HepG2 (cell line): Measurements from ENCODE around the gene PALM. TPM values are rescaled to one million over a fixed set of nuclear protein-coding genes. Genes with fewer than 3 reads are reported as not detected.
"Not testable (repeated sequence)": the region's sequence is repeated elsewhere in the genome, so short reads cannot be mapped to it uniquely, and the experiment has no call there.

Source experiments
- ATAC-seq: fragments of 200-7000 bp; cut with Tn5 transposase; 3 replicates; pipeline ENCODE4 v1.9.1; 2020; ENCODE audit warnings: mild to moderate bottlenecking, moderate library complexity
- BruUV-seq: library from RNA; stranded (reverse); fragments of 400-500 nt; replicated peaks from 2 replicates; lab custom pipeline; 2021; lab: Mats Ljungman, UMichigan
- CTCF ChIA-PET: fragments of 300-600 bp; formaldehyde crosslinking; extraction: SDS; loops from one replicate; lab custom pipeline; 2021; ENCODE audit warnings: low total read pairs, inconsistent platforms, low intra/inter-chr PET ratio; lab: Yijun Ruan, JAX
- POLR2A ChIA-PET: fragments of 350-600 bp; sonication (Branson Sonifier 250); formaldehyde crosslinking; loops from one replicate; lab custom pipeline; 2020; ENCODE audit warnings: antibody characterized with exemption, inconsistent platforms; lab: Yijun Ruan, JAX
- DNase-seq: peaks from one replicate; pipeline ENCODE4 v3.0.0-alpha.2; 2015; ENCODE audit warnings: low spot score
- FAIRE-seq: peaks from 3 replicates; lab custom pipeline; 2011; peaks lifted over from hg19 to GRCh38; lab: Jason Lieb, UNC
- H2AFZ ChIP-seq: one replicate; pipeline ENCODE4 v1.6.1; 2011; ENCODE audit warnings: low read length, inconsistent platforms
- H3K27ac ChIP-seq: fragments of 300-600 bp; 3 replicates; pipeline ENCODE4 v1.8.0; 2011; ENCODE audit warnings: mixed run types, mild to moderate bottlenecking, mixed read lengths, low read length, inconsistent platforms; ENCODE audit not compliant: insufficient read depth; ENCODE audit errors: extremely low read length
- H3K27me3 ChIP-seq, 2 experiments: fragments of 200-600 bp in 1 of 2; 2 replicates in 1 of 2; 3 replicates in 1 of 2; pipeline versions ENCODE4 v1.6.0 to v1.8.0; 2011; ENCODE audit warnings: low read length in 2 of 2, mild to moderate bottlenecking in 2 of 2, moderate library complexity in 2 of 2, inconsistent platforms in 1 of 2; ENCODE audit not compliant: insufficient read depth in 2 of 2, control insufficient read depth in 1 of 2
- H3K36me3 ChIP-seq, 2 experiments: fragments of 200-600 bp in 1 of 2; replicated peaks in 1 of 2; 2 replicates in 1 of 2; 3 replicates in 1 of 2; pipeline versions ENCODE4 v1.5.1 to v1.8.0; 2011; ENCODE audit warnings: low read length in 2 of 2, inconsistent platforms in 1 of 2; ENCODE audit not compliant: insufficient read depth in 2 of 2, control insufficient read depth in 1 of 2
- H3K4me1 ChIP-seq: 2 replicates; pipeline ENCODE4 v1.5.1; 2012; ENCODE audit warnings: low read length, inconsistent platforms; ENCODE audit not compliant: insufficient read depth
- H3K4me2 ChIP-seq: 2 replicates; pipeline ENCODE4 v1.6.0; 2011; ENCODE audit warnings: low read depth, low read length, inconsistent platforms
- H3K4me3 ChIP-seq, 3 experiments: fragments of 200-600 bp in 1 of 3; sonication (generic), shearing (Covaris generic) in 1 of 3; replicated peaks in 1 of 3; 2 replicates each; pipeline ENCODE4 v1.5.1; 2011 to 2016; ENCODE audit warnings: low read length in 3 of 3, inconsistent platforms in 2 of 3, low read depth in 2 of 3, mild to moderate bottlenecking in 2 of 3, control low read depth in 1 of 3, mixed read lengths in 1 of 3; ENCODE audit not compliant: insufficient read depth in 1 of 3
- H3K79me2 ChIP-seq: one replicate; pipeline ENCODE4 v1.6.1; 2011; ENCODE audit warnings: low read length, inconsistent platforms; ENCODE audit not compliant: insufficient read depth
- H3K9ac ChIP-seq: 2 replicates; pipeline ENCODE4 v1.6.0; 2011; ENCODE audit warnings: mild to moderate bottlenecking, low read depth, low read length, inconsistent platforms; ENCODE audit not compliant: insufficient read depth
- H3K9me3 ChIP-seq: 2 replicates; pipeline ENCODE4 v1.5.1; 2012; ENCODE audit warnings: mild to moderate bottlenecking, low read length
- H4K20me1 ChIP-seq: 2 replicates; pipeline ENCODE4 v1.6.0; 2011; ENCODE audit warnings: inconsistent platforms, mild to moderate bottlenecking, low read length, moderate library complexity; ENCODE audit not compliant: insufficient read depth
- CHCHD3 ChIP-seq: sonication (generic); formaldehyde crosslinking; IDR thresholded peaks from 2 replicates; pipeline ENCODE4 v1.8.0; 2022; ENCODE audit warnings: mild to moderate bottlenecking, missing genetic modification reagents, moderate library complexity
- SETDB1 ChIP-seq: sonication (generic); formaldehyde crosslinking; IDR thresholded peaks from 2 replicates; pipeline ENCODE4 v1.5.1; 2020; ENCODE audit warnings: missing genetic modification reagents, mild to moderate bottlenecking, borderline replicate concordance
- ZNF280B ChIP-seq: sonication (generic); formaldehyde crosslinking; IDR thresholded peaks from 2 replicates; pipeline ENCODE4 v1.5.0; 2020; ENCODE audit warnings: missing genetic modification reagents, mild to moderate bottlenecking, borderline replicate concordance
- ZNF772 ChIP-seq: sonication (generic); formaldehyde crosslinking; IDR thresholded peaks from 2 replicates; pipeline ENCODE4 v1.5.0; 2020; ENCODE audit warnings: mild to moderate bottlenecking, missing genetic modification reagents
- ZSCAN21 ChIP-seq: sonication (generic); formaldehyde crosslinking; IDR thresholded peaks from 2 replicates; pipeline ENCODE4 v1.8.0; 2022; ENCODE audit warnings: mild to moderate bottlenecking, missing genetic modification reagents, moderate library complexity, borderline replicate concordance
- WGBS: methylation state at CpG from one replicate; pipeline ENCODE4 v1.1.6; 2017; ENCODE audit warnings: low lambda C conversion rate; 5-methylcytosine and 5-hydroxymethylcytosine counted together
- in situ Hi-C: cut with HindIII; loops from 2 replicates; pipeline ENCODE4 v1.10.0; 2017; ENCODE audit warnings: low pct_unique_long_range_greater_than_20kb; ENCODE audit not compliant: extremely low pct_ligation_motif_present
- intact Hi-C: fragments of 100-400 bp; cut with micrococcal nuclease; formaldehyde crosslinking; loops from one replicate; pipeline ENCODE4 v1.10.0; 2022; ENCODE audit not compliant: unreplicated experiment
- polyA plus RNA-seq, 8 experiments: library from polyadenylated mRNA; depleted of rRNA in 3 of 8; stranded (reverse) in 7 of 8; unstranded in 1 of 8; fragments of >200 nt; fragmentation: Illumina TruSeq in 4 of 8; extraction: Trizol in 4 of 8; gene quantifications; 2 replicates each; pipeline versions ENCODE4 v1.2.1 to v1.2.3, GENCODE V29; 2011 to 2016; ENCODE audit warnings: low read depth in 4 of 8, missing spikeins in 1 of 8, mixed read lengths in 1 of 8; ENCODE audit not compliant: insufficient read depth in 1 of 8
- total RNA-seq, 5 experiments: library from RNA; depleted of rRNA; stranded (reverse); fragments of >200 nt; fragmentation: Illumina TruSeq; extraction: Trizol; gene quantifications; 2 replicates each; pipeline ENCODE4 v1.2.3, GENCODE V29; 2016; ENCODE audit warnings: low read depth in 1 of 5

PALM gene
- total and polyA plus RNA-seq, 2 of the 13 experiments (the other 11 are each of a cell fraction or from before 2014, with no cell fraction given) = 4.0 to 9.7 TPM

- H4K20me1 ChIP-seq, H3K27me3 ChIP-seq, BruUV-seq, H3K9me3 ChIP-seq, POLR2A ChIA-PET, H3K4me3 ChIP-seq, DNase-seq, H3K4me2 ChIP-seq, FAIRE-seq, H2AFZ ChIP-seq, H3K27ac ChIP-seq, H3K79me2 ChIP-seq, ATAC-seq, H3K36me3 ChIP-seq, H3K9ac ChIP-seq, CTCF ChIA-PET: not testable (repeated sequence)
- WGBS = 89% methylated on average over 14 of the region's 38 CpGs
- intact Hi-C loops (loop anchor here (10.0 kb wide), 2 partner anchors 82 to 258 kb away; partner anchors contain the start of genes ARID3A and HCN2), in situ Hi-C loops (loop anchor here (5.0 kb wide), 1 partner anchor 65 kb away; no protein-coding TSS in a partner anchor)
- 0 out of 2 replicates have a peak, but pooled peaks have one; percentile 28 for TF ChIP-seq ZSCAN21
- 0 out of 2 replicates have a peak, but pooled peaks have one; percentile 59 for TF ChIP-seq CHCHD3 (CRISPR knock-in tag)
- peak; percentile 20; the same call in 1 of the 2 replicates for TF ChIP-seq ZNF280B (CRISPR knock-in tag)
- 0 out of 2 replicates have a peak, but pooled peaks have one; percentile 28 for TF ChIP-seq ZNF772 (CRISPR knock-in tag)
- 0 out of 2 replicates have a peak, but pooled peaks have one; percentile 19 for TF ChIP-seq SETDB1 (CRISPR knock-in tag)
- peaks cover 66% of the 10 kb centered on the region for H3K4me1 ChIP-seq
Measured at GRCh38 chr19:666985-667573, 41.7 kb upstream of the PALM start.
